ENCODE results near the gene ELL2.

The ELL2 gene

GRCh38 chr5:95961617-95962474, at the start of gene ELL2:
Gene ELL2 (minus strand): TSS chr5:95961851. CDS start chr5:95961721, 130 bp downstream.
- ChIA-PET POLR2A (ENCODE audit: low non-redundant PET) (interaction anchor here (0.6 to 1.1 kb wide), 6 partner anchors 17 to 652 kb away, joined by 3 to 4 read pairs (median 3); no protein-coding TSS in a partner anchor), CTCF (interaction anchor here (0.6 to 1.4 kb wide), 29 partner anchors 10 to 726 kb away, joined by 3 to 9 read pairs (median 4); no protein-coding TSS in a partner anchor)
- H3K27ac ChIP-seq = peak within 1 kb of the TSS; percentile 89
- TF ChIP-seq, protein P1, sequence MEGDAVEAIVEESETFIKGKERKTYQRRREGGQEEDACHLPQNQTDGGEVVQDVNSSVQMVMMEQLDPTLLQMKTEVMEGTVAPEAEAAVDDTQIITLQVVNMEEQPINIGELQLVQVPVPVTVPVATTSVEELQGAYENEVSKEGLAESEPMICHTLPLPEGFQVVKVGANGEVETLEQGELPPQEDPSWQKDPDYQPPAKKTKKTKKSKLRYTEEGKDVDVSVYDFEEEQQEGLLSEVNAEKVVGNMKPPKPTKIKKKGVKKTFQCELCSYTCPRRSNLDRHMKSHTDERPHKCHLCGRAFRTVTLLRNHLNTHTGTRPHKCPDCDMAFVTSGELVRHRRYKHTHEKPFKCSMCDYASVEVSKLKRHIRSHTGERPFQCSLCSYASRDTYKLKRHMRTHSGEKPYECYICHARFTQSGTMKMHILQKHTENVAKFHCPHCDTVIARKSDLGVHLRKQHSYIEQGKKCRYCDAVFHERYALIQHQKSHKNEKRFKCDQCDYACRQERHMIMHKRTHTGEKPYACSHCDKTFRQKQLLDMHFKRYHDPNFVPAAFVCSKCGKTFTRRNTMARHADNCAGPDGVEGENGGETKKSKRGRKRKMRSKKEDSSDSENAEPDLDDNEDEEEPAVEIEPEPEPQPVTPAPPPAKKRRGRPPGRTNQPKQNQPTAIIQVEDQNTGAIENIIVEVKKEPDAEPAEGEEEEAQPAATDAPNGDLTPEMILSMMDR (conservative IDR thresholded peaks at IDR 0.05; ENCODE audit: low read depth) = no peak; the same call in 1 of the 2 replicates
- DNase-seq (ENCODE audit: low spot score) = peak; percentile 98

DNA sequence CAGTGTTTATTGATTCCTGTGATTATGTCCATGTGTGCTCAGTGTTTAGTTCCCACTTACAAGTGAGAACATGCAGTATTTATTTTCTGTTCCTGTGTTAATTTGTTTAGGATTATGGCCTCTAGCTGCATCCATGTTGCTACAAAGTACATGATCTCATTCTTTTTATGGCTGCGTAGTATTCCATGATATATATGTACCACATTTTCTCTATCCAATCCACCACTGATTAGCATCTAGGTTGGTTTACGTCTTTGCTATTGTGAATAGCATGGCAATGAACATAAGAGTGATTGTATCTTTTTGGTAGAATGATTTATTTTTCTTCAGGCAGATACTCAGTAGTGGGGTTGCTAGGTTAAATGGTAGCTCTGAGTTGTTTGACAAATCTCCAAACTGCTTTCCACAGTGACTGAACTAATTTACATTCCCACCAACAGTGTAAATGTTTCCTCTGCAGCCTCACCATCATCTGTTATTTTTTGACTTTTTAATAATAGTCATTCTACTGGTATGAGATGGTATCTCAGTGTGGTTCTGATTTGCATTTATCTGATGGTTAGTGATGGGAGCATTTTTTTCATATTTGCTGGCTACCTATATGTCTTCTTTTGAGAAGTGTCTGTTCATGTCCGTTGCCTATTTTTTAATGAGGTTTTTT, 47.5 kb upstream of the ELL2 start:
- ChIA-PET POLR2A (ENCODE audit: low non-redundant PET) (no interaction called here), CTCF (interaction anchor here (0.6 to 0.7 kb wide), 2 partner anchors 106 to 257 kb away, joined by 3 to 4 read pairs; no protein-coding TSS in a partner anchor)
- no peak for DNase-seq (ENCODE audit: low spot score)
- TF ChIP-seq, protein P1 (conservative IDR thresholded peaks at IDR 0.05; ENCODE audit: low read depth) = no peak
- H3K27ac ChIP-seq = no peak overlapping the region

GRCh38 chr5:96008487-96008886, 46.8 kb upstream of the ELL2 start:
- CTCF ChIA-PET = interaction anchor here (0.6 kb wide), 1 partner anchor 258 kb away, joined by 3 read pairs; no protein-coding TSS in a partner anchor
- POLR2A ChIA-PET (ENCODE audit: low non-redundant PET) = no interaction called here
- no peak overlapping the region for H3K27ac ChIP-seq
- no peak for DNase-seq (ENCODE audit: low spot score)
- TF ChIP-seq, protein P1 (conservative IDR thresholded peaks at IDR 0.05; ENCODE audit: low read depth) = no peak

- CTCF ChIA-PET = no interaction called here
- DNase-seq (ENCODE audit: low spot score) = no peak
- TF ChIP-seq, protein P1 (conservative IDR thresholded peaks at IDR 0.05; ENCODE audit: low read depth) = no peak
- no peak overlapping the region for H3K27ac ChIP-seq
- POLR2A ChIA-PET (ENCODE audit: low non-redundant PET) = no interaction called here
Observed at GRCh38 chr5:96007051-96007450, 45.4 kb upstream of the ELL2 start.

- TF ChIP-seq, protein P1 (conservative IDR thresholded peaks at IDR 0.05; ENCODE audit: low read depth) = no peak
- ChIA-PET POLR2A (ENCODE audit: low non-redundant PET) (no interaction called here), CTCF (no interaction called here)
- DNase-seq (ENCODE audit: low spot score) = no peak
- H3K27ac ChIP-seq = no peak overlapping the region
Observed at GRCh38 chr5:96006291-96006690, 44.6 kb upstream of the ELL2 start.

GRCh38 chr5:96004754-96005153, 43.1 kb upstream of the ELL2 start:
- CTCF ChIA-PET = no interaction called here
- no peak overlapping the region for H3K27ac ChIP-seq
- POLR2A ChIA-PET (ENCODE audit: low non-redundant PET) = no interaction called here
- TF ChIP-seq, protein P1 (conservative IDR thresholded peaks at IDR 0.05; ENCODE audit: low read depth) = no peak
- no peak for DNase-seq (ENCODE audit: low spot score)

All from RWPE1 (cell line).